ENCODE results near the gene RIPPLY1.

RIPPLY1 gene

GRCh38 chrX:106903291-106903824, at the start of gene RIPPLY1:
Gene RIPPLY1, minus strand, starts transcription at chrX:106903341. Its CDS starts 54 bp downstream, at chrX:106903287.
- H3K27ac Mint-ChIP-seq = no peak within 1 kb of the TSS
- H3K27me3 Mint-ChIP-seq = no peaks in the 10 kb centered on the region
- CTCF ChIA-PET = interaction anchor here (0.9 kb wide), 1 partner anchor 9 kb away, joined by 3 read pairs; no protein-coding TSS in a partner anchor
- DNase-seq = no peak
- no peaks in the 10 kb centered on the region for H3K9me3 Mint-ChIP-seq
- no peak within 1 kb of the TSS for H3K4me3 Mint-ChIP-seq
- H3K4me1 Mint-ChIP-seq = no peaks in the 10 kb centered on the region
- no peaks in the 10 kb centered on the region for H3K36me3 Mint-ChIP-seq

- no peaks in the 10 kb centered on the region for H3K36me3 Mint-ChIP-seq
- H3K27me3 Mint-ChIP-seq = no peaks in the 10 kb centered on the region
- CTCF ChIA-PET = interaction anchor here (0.8 kb wide), 1 partner anchor 54 kb away, joined by 3 read pairs; no protein-coding TSS in a partner anchor
- no peaks in the 10 kb centered on the region for H3K4me1 Mint-ChIP-seq
- no peaks in the 10 kb centered on the region for H3K9me3 Mint-ChIP-seq
- no peak overlapping the region for H3K4me3 Mint-ChIP-seq
- H3K27ac Mint-ChIP-seq = no peak overlapping the region
- no peak for DNase-seq
These were observed 49.4 kb upstream of the RIPPLY1 start for GRCh38 chrX:106952538-106952937.

- H3K27ac Mint-ChIP-seq = no peak overlapping the region
- DNase-seq = no peak
- H3K4me1 Mint-ChIP-seq = no peaks in the 10 kb centered on the region
- peaks cover 1% of the 10 kb centered on the region for H3K36me3 Mint-ChIP-seq
- CTCF ChIA-PET = interaction anchor here (0.8 kb wide), 1 partner anchor 53 kb away, joined by 3 read pairs; no protein-coding TSS in a partner anchor
- H3K27me3 Mint-ChIP-seq = no peaks in the 10 kb centered on the region
- H3K4me3 Mint-ChIP-seq = no peak overlapping the region
- H3K9me3 Mint-ChIP-seq = no peaks in the 10 kb centered on the region
These were observed 48.9 kb upstream of the RIPPLY1 start for GRCh38 chrX:106952089-106952488.

GRCh38 chrX:106951230-106951629, 48.1 kb upstream of the RIPPLY1 start:
- no peak for DNase-seq
- no peaks in the 10 kb centered on the region for H3K4me1 Mint-ChIP-seq
- CTCF ChIA-PET = interaction anchor here (1.9 kb wide), 1 partner anchor 53 kb away, joined by 9 read pairs; no protein-coding TSS in a partner anchor
- H3K27me3 Mint-ChIP-seq = no peaks in the 10 kb centered on the region
- no peaks in the 10 kb centered on the region for H3K9me3 Mint-ChIP-seq
- H3K36me3 Mint-ChIP-seq = peaks cover 1% of the 10 kb centered on the region
- H3K27ac Mint-ChIP-seq = no peak overlapping the region
- H3K4me3 Mint-ChIP-seq = no peak overlapping the region

GRCh38 chrX:106950381-106950780, 47.2 kb upstream of the RIPPLY1 start:
- Mint-ChIP-seq H3K27ac (no peak overlapping the region), H3K27me3 (no peaks in the 10 kb centered on the region), H3K4me3 (no peak overlapping the region), H3K9me3 (no peaks in the 10 kb centered on the region), H3K36me3 (peaks cover 1% of the 10 kb centered on the region), H3K4me1 (no peaks in the 10 kb centered on the region)
- CTCF ChIA-PET = interaction anchor here (1.9 kb wide), 1 partner anchor 52 kb away, joined by 9 read pairs; no protein-coding TSS in a partner anchor
- DNase-seq = no peak

- Mint-ChIP-seq H3K27ac (no peak overlapping the region), H3K36me3 (peaks cover 1% of the 10 kb centered on the region), H3K9me3 (no peaks in the 10 kb centered on the region), H3K27me3 (no peaks in the 10 kb centered on the region), H3K4me1 (no peaks in the 10 kb centered on the region), H3K4me3 (no peak overlapping the region)
- CTCF ChIA-PET = no interaction called here
- no peak for DNase-seq
These were observed 46.2 kb upstream of the RIPPLY1 start for GRCh38 chrX:106949366-106949765.

- Mint-ChIP-seq H3K9me3 (no peaks in the 10 kb centered on the region), H3K27ac (no peak overlapping the region), H3K4me3 (no peak overlapping the region), H3K36me3 (peaks cover 1% of the 10 kb centered on the region), H3K4me1 (no peaks in the 10 kb centered on the region), H3K27me3 (no peaks in the 10 kb centered on the region)
- no peak for DNase-seq
- CTCF ChIA-PET = no interaction called here
These were observed 45.5 kb upstream of the RIPPLY1 start for GRCh38 chrX:106948641-106949040.

- Mint-ChIP-seq H3K4me1 (no peaks in the 10 kb centered on the region), H3K27ac (no peak overlapping the region), H3K9me3 (no peaks in the 10 kb centered on the region), H3K36me3 (peaks cover 4% of the 10 kb centered on the region), H3K4me3 (no peak overlapping the region), H3K27me3 (no peaks in the 10 kb centered on the region)
- CTCF ChIA-PET = no interaction called here
- no peak for DNase-seq
These were observed 43.3 kb upstream of the RIPPLY1 start for GRCh38 chrX:106946464-106946863.

GRCh38 chrX:106940068-106940467, 36.9 kb upstream of the RIPPLY1 start:
- H3K27me3 Mint-ChIP-seq = no peaks in the 10 kb centered on the region
- DNase-seq = no peak
- peaks cover 3% of the 10 kb centered on the region for H3K36me3 Mint-ChIP-seq
- H3K9me3 Mint-ChIP-seq = no peaks in the 10 kb centered on the region
- H3K4me1 Mint-ChIP-seq = no peaks in the 10 kb centered on the region
- H3K27ac Mint-ChIP-seq = no peak overlapping the region
- CTCF ChIA-PET = no interaction called here
- H3K4me3 Mint-ChIP-seq = no peak overlapping the region

GRCh38 chrX:106939566-106939965, 36.4 kb upstream of the RIPPLY1 start:
- no peak for DNase-seq
- Mint-ChIP-seq H3K27me3 (no peaks in the 10 kb centered on the region), H3K9me3 (no peaks in the 10 kb centered on the region), H3K4me3 (no peak overlapping the region), H3K4me1 (no peaks in the 10 kb centered on the region), H3K27ac (no peak overlapping the region), H3K36me3 (peaks cover 3% of the 10 kb centered on the region)
- CTCF ChIA-PET = no interaction called here

- Mint-ChIP-seq H3K4me1 (no peaks in the 10 kb centered on the region), H3K9me3 (no peaks in the 10 kb centered on the region), H3K36me3 (no peaks in the 10 kb centered on the region), H3K4me3 (no peak overlapping the region), H3K27ac (no peak overlapping the region), H3K27me3 (no peaks in the 10 kb centered on the region)
- no peak for DNase-seq
- CTCF ChIA-PET = no interaction called here
These were observed 33.1 kb upstream of the RIPPLY1 start for GRCh38 chrX:106936246-106936645.

- no peaks in the 10 kb centered on the region for H3K27me3 Mint-ChIP-seq
- DNase-seq = no peak
- H3K36me3 Mint-ChIP-seq = no peaks in the 10 kb centered on the region
- H3K9me3 Mint-ChIP-seq = no peaks in the 10 kb centered on the region
- H3K4me3 Mint-ChIP-seq = no peak overlapping the region
- H3K27ac Mint-ChIP-seq = no peak overlapping the region
- no peaks in the 10 kb centered on the region for H3K4me1 Mint-ChIP-seq
- CTCF ChIA-PET = no interaction called here
These were observed 32.0 kb upstream of the RIPPLY1 start for GRCh38 chrX:106935175-106935574.

GRCh38 chrX:106933538-106933961, 30.4 kb upstream of the RIPPLY1 start:
- CTCF ChIA-PET = interaction anchor here (0.6 kb wide), 1 partner anchor 36 kb away, joined by 3 read pairs; no protein-coding TSS in a partner anchor
- Mint-ChIP-seq H3K4me1 (no peaks in the 10 kb centered on the region), H3K4me3 (no peak overlapping the region), H3K9me3 (no peaks in the 10 kb centered on the region), H3K27me3 (no peaks in the 10 kb centered on the region), H3K36me3 (no peaks in the 10 kb centered on the region), H3K27ac (no peak overlapping the region)
- DNase-seq = no peak

GRCh38 chrX:106932960-106933537, 29.9 kb upstream of the RIPPLY1 start:
- CTCF ChIA-PET = interaction anchor here (0.6 kb wide), 1 partner anchor 36 kb away, joined by 3 read pairs; no protein-coding TSS in a partner anchor

GRCh38 chrX:106932492-106932923, 29.4 kb upstream of the RIPPLY1 start:
- Mint-ChIP-seq H3K4me1 (no peaks in the 10 kb centered on the region), H3K27ac (no peak overlapping the region), H3K4me3 (no peak overlapping the region), H3K27me3 (no peaks in the 10 kb centered on the region), H3K9me3 (no peaks in the 10 kb centered on the region), H3K36me3 (no peaks in the 10 kb centered on the region)
- no peak for DNase-seq
- CTCF ChIA-PET = no interaction called here

More at GRCh38 chrX:106932960-106933537, 29.9 kb upstream of the RIPPLY1 start:
- Mint-ChIP-seq H3K27ac (no peak overlapping the region), H3K9me3 (no peaks in the 10 kb centered on the region), H3K4me1 (no peaks in the 10 kb centered on the region), H3K36me3 (no peaks in the 10 kb centered on the region), H3K4me3 (no peak overlapping the region), H3K27me3 (no peaks in the 10 kb centered on the region)
- no peak for DNase-seq

Measured in activated naive CD4-positive, alpha-beta T cell treated with anti-CD3 and anti-CD28 coated beads, Interleukin-2, amount 10 ng/mL, durations not matched to agents 7 days and 5 days (primary cell).